ENCODE measurements around the gene CNGB1.

- TF ChIP-seq EZH2phosphoT487 (conservative IDR thresholded peaks at IDR 0.05; ENCODE audit: low read length) (no peak), CTCF (IDR thresholded peaks at IDR 0.05; ENCODE audit: insufficient read depth, low read length, poor library complexity, severe bottlenecking) (no peak)
Measured at GRCh38 chr16:57884655-57885133, 86.2 kb downstream of the CNGB1 start.

Data from SU-DHL-6 (cell line).